Esophagus squamous epithelium (tissue), 5 donors: ENCODE results near the gene CYP2C19. TPM values are rescaled to one million over a fixed set of nuclear protein-coding genes. Genes with fewer than 3 reads are reported as not detected.

Experiments
- DNase-seq: peaks from one replicate; lab custom pipeline; 2025; lab: John Stamatoyannopoulos, UW
- H3K27ac ChIP-seq, 4 donors: fragments of 200-600 bp; sonication (generic); one replicate each; pipeline ENCODE4 v1.5.1; 2016 to 2019; ENCODE audit warnings: mild to moderate bottlenecking in 1 of 4
- H3K27me3 ChIP-seq, 4 donors: fragments of 200-600 bp; sonication (generic); 1 replicate in 3 of 4; 2 replicates in 1 of 4; pipeline versions ENCODE4 v1.5.1 to v1.6.0; 2017 to 2021; ENCODE audit warnings: antibody characterized with exemption in 1 of 4
- H3K36me3 ChIP-seq, 3 donors: fragments of 200-600 bp; sonication (generic); one replicate each; pipeline ENCODE4 v1.5.1; 2016 to 2019
- H3K4me1 ChIP-seq, 3 donors: fragments of 200-600 bp; sonication (generic); one replicate each; pipeline ENCODE4 v1.5.1; 2017 to 2019
- H3K4me3 ChIP-seq, 4 donors: fragments of 200-600 bp; sonication (generic); 1 replicate in 3 of 4; 2 replicates in 1 of 4; pipeline ENCODE4 v1.5.1; 2016 to 2019; ENCODE audit warnings: mild to moderate bottlenecking in 2 of 4, moderate library complexity in 1 of 4
- H3K9me3 ChIP-seq, 3 donors: fragments of 200-600 bp; sonication (generic); one replicate each; pipeline ENCODE4 v1.5.1; 2016 to 2019
- POLR2A ChIP-seq, 4 donors: fragments of 450-650 bp; IDR thresholded peaks; one replicate each; pipeline ENCODE4 v1.6.1; 2017; ENCODE audit warnings: antibody characterized with exemption in 4 of 4, mild to moderate bottlenecking in 4 of 4, moderate library complexity in 3 of 4
- WGBS, 2 donors: methylation state at CpG; one replicate each; pipeline ENCODE4 v1.1.5; 2018; 5-methylcytosine and 5-hydroxymethylcytosine counted together
- intact Hi-C: fragments of 100-400 bp; cut with DNase I; formaldehyde crosslinking; loops from one replicate; pipeline ENCODE4 v1.15.0; 2022
- total RNA-seq, 4 donors: library from RNA; depleted of rRNA; stranded (reverse); fragments of >200 nt; gene quantifications; one replicate each; pipeline ENCODE4 v1.1.0, GENCODE V29; 2016
- TF ChIP-seq, protein P1 (sequence below), 6 experiments: fragments of 450-650 bp in 4 of 6; fragments of 200-600 bp in 2 of 6; sonication (generic) in 2 of 6; IDR thresholded peaks; one replicate each; pipeline ENCODE4 v1.5.1; 2016 to 2019; ENCODE audit warnings: antibody characterized with exemption in 6 of 6, mild to moderate bottlenecking in 4 of 6, moderate library complexity in 4 of 6
- donor health status: DM: yes; HTN: yes; CAD: no.

CYP2C19 gene
- total RNA-seq, 4 donors from 2014 or later = 1.1 to 5.0 (median 2.7) TPM

- Histone ChIP-seq H3K27ac (no peak overlapping the region), H3K4me3 (no peak overlapping the region), H3K4me1 (no peaks in the 10 kb centered on the region), H3K36me3 (no peaks in the 10 kb centered on the region), H3K27me3 (no peaks in the 10 kb centered on the region), H3K9me3 (no peaks in the 10 kb centered on the region)
- DNase-seq = no peak
- TF ChIP-seq POLR2A (IDR thresholded peaks at IDR 0.05) = no peak
- TF ChIP-seq, protein P1, sequence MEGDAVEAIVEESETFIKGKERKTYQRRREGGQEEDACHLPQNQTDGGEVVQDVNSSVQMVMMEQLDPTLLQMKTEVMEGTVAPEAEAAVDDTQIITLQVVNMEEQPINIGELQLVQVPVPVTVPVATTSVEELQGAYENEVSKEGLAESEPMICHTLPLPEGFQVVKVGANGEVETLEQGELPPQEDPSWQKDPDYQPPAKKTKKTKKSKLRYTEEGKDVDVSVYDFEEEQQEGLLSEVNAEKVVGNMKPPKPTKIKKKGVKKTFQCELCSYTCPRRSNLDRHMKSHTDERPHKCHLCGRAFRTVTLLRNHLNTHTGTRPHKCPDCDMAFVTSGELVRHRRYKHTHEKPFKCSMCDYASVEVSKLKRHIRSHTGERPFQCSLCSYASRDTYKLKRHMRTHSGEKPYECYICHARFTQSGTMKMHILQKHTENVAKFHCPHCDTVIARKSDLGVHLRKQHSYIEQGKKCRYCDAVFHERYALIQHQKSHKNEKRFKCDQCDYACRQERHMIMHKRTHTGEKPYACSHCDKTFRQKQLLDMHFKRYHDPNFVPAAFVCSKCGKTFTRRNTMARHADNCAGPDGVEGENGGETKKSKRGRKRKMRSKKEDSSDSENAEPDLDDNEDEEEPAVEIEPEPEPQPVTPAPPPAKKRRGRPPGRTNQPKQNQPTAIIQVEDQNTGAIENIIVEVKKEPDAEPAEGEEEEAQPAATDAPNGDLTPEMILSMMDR (IDR thresholded peaks at IDR 0.05) = no peak
- intact Hi-C loops = no loop called here
- 38 to 57% methylated on average over 1 of the region's 1 CpG for WGBS, 2 donors
Observed at GRCh38 chr10:94846204-94846603, 83.7 kb downstream of the CYP2C19 start.

DNA sequence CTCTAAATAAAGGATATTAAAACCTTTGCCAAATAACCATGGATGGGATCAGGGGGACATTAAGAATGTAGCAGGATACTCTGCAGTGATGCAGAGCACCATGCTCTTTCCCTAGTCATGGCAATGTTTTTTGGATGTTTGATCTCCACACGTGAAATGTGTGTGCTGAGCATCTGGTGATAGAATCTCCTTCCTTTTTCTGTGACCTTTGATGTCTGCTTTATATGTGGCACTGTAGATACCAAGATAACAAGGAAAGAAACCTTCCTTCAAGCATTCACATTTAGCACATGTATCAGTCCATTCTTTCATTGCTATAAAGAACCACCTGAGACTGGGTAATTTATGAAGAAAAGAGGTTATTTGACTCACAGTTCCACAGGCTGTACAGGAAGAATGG is 88.3 kb downstream of the CYP2C19 start:
- no peaks in the 10 kb centered on the region for H3K36me3 ChIP-seq
- no peak for TF ChIP-seq POLR2A (IDR thresholded peaks at IDR 0.05)
- H3K9me3 ChIP-seq = no peaks in the 10 kb centered on the region
- 10 to 30% methylated on average over 1 of the region's 1 CpG for WGBS, 2 donors
- H3K4me1 ChIP-seq = no peaks in the 10 kb centered on the region
- intact Hi-C loops = no loop called here
- no peak overlapping the region for H3K4me3 ChIP-seq
- no peak for DNase-seq
- no peak overlapping the region for H3K27ac ChIP-seq
- no peaks in the 10 kb centered on the region for H3K27me3 ChIP-seq

GRCh38 chr10:94851263-94851662 is 88.8 kb downstream of the CYP2C19 start:
- Histone ChIP-seq H3K4me3 (no peak overlapping the region), H3K9me3 (no peaks in the 10 kb centered on the region), H3K27me3 (no peaks in the 10 kb centered on the region), H3K36me3 (no peaks in the 10 kb centered on the region), H3K4me1 (no peaks in the 10 kb centered on the region), H3K27ac (no peak overlapping the region)
- DNase-seq = no peak
- intact Hi-C loops = no loop called here
- no peak for TF ChIP-seq POLR2A (IDR thresholded peaks at IDR 0.05)
- TF ChIP-seq, protein P1 (IDR thresholded peaks at IDR 0.05) = no peak

DNA sequence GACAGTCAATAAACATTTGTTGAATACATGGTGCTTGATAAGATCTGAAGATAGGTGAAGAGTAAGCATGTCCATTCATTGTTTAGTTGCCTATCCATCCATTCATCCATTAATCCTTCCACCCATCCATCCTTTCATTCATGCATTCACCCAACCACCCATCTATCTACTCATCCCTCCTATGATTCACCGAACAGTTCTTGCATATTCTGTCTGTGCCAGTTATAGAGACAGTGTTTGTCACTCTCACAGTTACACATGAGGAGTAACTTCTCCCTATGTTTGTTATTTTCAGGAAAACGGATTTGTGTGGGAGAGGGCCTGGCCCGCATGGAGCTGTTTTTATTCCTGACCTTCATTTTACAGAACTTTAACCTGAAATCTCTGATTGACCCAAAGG is 90.0 kb downstream of the CYP2C19 start:
- no peak overlapping the region for H3K4me3 ChIP-seq
- H3K27ac ChIP-seq = no peak overlapping the region
- no peaks in the 10 kb centered on the region for H3K4me1 ChIP-seq
- TF ChIP-seq, protein P1 (IDR thresholded peaks at IDR 0.05) = no peak
- no peak for TF ChIP-seq POLR2A (IDR thresholded peaks at IDR 0.05)
- 79 to 81% methylated on average over 3 of the region's 3 CpGs for WGBS, 2 donors
- DNase-seq = no peak
- H3K9me3 ChIP-seq = no peaks in the 10 kb centered on the region
- no peaks in the 10 kb centered on the region for H3K27me3 ChIP-seq
- H3K36me3 ChIP-seq = no peaks in the 10 kb centered on the region
- intact Hi-C loops = no loop called here

DNA sequence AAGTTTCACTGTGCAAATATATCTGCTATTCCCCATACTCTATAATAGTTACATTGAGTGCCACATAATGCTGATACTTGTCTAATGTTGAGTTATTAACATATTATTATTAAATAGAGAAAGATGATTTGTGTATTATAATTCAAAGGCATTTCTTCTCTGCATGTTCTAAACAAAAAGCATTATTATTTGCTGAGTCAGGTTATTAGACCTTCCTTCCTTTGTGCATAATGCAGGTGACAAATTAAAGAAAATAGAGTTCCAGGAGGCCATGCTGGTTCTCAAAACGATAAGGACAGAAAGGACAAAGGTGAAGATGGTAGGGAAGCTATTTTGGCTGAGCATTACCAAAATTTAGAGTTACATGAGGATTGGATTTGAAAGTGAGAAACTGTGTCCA is 90.6 kb downstream of the CYP2C19 start:
- Histone ChIP-seq H3K27ac (no peak overlapping the region), H3K36me3 (no peaks in the 10 kb centered on the region), H3K9me3 (peaks cover 0 to 6% (median 0%) of the 10 kb centered on the region in 3 donors), H3K4me3 (no peak overlapping the region), H3K4me1 (no peaks in the 10 kb centered on the region), H3K27me3 (no peaks in the 10 kb centered on the region)
- DNase-seq = no peak
- TF ChIP-seq POLR2A (IDR thresholded peaks at IDR 0.05) = no peak
- TF ChIP-seq, protein P1 (IDR thresholded peaks at IDR 0.05) = no peak
- WGBS, 2 donors = 56 to 58% methylated on average over 1 of the region's 1 CpG
- intact Hi-C loops = no loop called here

DNA sequence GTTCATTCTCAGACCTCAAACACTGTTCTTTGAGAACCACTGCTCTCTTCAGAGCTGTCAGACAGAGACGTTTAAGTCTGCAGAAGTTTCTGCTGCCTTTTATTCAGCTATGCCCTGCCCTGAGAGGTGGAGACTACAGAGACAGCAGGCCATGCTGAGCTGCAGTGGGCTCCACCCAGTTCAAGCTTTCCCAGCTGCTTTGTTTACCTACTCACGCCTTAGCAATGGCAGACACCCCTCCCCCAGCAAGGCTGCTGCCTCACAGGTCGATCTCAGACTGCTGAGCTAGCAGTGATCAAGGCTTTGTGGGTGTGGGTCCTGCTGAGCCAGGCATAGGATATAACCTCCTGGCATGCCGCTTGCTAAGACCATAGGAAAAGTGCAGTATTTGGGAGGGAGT is 95.5 kb downstream of the CYP2C19 start:
- no peaks in the 10 kb centered on the region for H3K36me3 ChIP-seq
- H3K4me3 ChIP-seq = no peak overlapping the region
- no peaks in the 10 kb centered on the region for H3K4me1 ChIP-seq
- H3K27me3 ChIP-seq = no peaks in the 10 kb centered on the region
- no peak for DNase-seq
- no peak overlapping the region for H3K27ac ChIP-seq
- 33 to 60% methylated on average over 1 to 4 of the region's 4 CpGs for WGBS, 2 donors
- intact Hi-C loops = no loop called here
- H3K9me3 ChIP-seq = peaks cover 0 to 8% (median 0%) of the 10 kb centered on the region in 3 donors
- no peak for TF ChIP-seq POLR2A (IDR thresholded peaks at IDR 0.05)
- TF ChIP-seq, protein P1 (IDR thresholded peaks at IDR 0.05) = no peak
